A549 (cell line): ENCODE data around the gene SFXN3. TPM values are rescaled to one million over a fixed set of nuclear protein-coding genes. Genes with fewer than 3 reads are reported as not detected.

Source experiments
- ATAC-seq, 2 experiments: fragments of 200-7000 bp in 1 of 2; fragments of >200 bp in 1 of 2; cut with Nextera tagmentation in 1 of 2; cut with Tn5 transposase in 1 of 2; 3 replicates each; pipeline versions ENCODE4 v1.8.0 to v1.9.1; 2018 to 2020; ENCODE audit warnings: mild to moderate bottlenecking in 1 of 2, moderate library complexity in 1 of 2
- CTCF ChIA-PET: fragments of 300-600 bp; sonication (Branson Sonifier 250); formaldehyde crosslinking; extraction: SDS; loops from one replicate; lab custom pipeline; 2021; ENCODE audit warnings: antibody characterized with exemption, inconsistent platforms; lab: Yijun Ruan, JAX
- POLR2A ChIA-PET: fragments of 350-600 bp; formaldehyde crosslinking; extraction: SDS; loops from one replicate; lab custom pipeline; 2021; ENCODE audit warnings: antibody characterized with exemption, inconsistent platforms; lab: Yijun Ruan, JAX
- DNase-seq, 2 experiments: peaks; one replicate each; pipeline versions ENCODE4 v3.0.0 to v3.0.0-alpha.2; 2011 to 2016; ENCODE audit warnings: low read depth in 1 of 2, low spot score in 1 of 2
- FAIRE-seq: peaks from 2 replicates; lab custom pipeline; 2011; peaks lifted over from hg19 to GRCh38; lab: Jason Lieb, UNC
- H3K27ac ChIP-seq, 2 experiments: fragments of >200 bp; sonication (Bioruptor Twin); formaldehyde crosslinking; 3 replicates each; pipeline ENCODE4 v1.5.1; 2016 to 2017
- H3K4me1 ChIP-seq: fragments of >200 bp; sonication (Bioruptor Twin); formaldehyde crosslinking; 3 replicates; pipeline ENCODE4 v1.6.1; 2016
- H3K4me2 ChIP-seq: fragments of >200 bp; sonication (Bioruptor Twin); formaldehyde crosslinking; 3 replicates; pipeline ENCODE4 v1.6.1; 2016
- H3K4me3 ChIP-seq: fragments of >200 bp; sonication (Bioruptor Twin); formaldehyde crosslinking; 3 replicates; pipeline ENCODE4 v1.5.1; 2016
- H3K9me3 ChIP-seq: fragments of >200 bp; sonication (Bioruptor Twin); formaldehyde crosslinking; 3 replicates; pipeline ENCODE4 v1.6.1; 2016
- ATOH8 ChIP-seq: fragments of 250-450 bp; sonication (Bioruptor Pico); IDR thresholded peaks from 2 replicates; pipeline ENCODE4 v1.5.0; 2020; ENCODE audit warnings: low read depth, mild to moderate bottlenecking, moderate library complexity
- BCL3 ChIP-seq: fragments of >200 bp; sonication (Bioruptor Twin); formaldehyde crosslinking; IDR thresholded peaks from 3 replicates; pipeline ENCODE4 v1.6.1; 2016
- CBX2 ChIP-seq: fragments of 200-600 bp; sonication (generic); IDR thresholded peaks from 2 replicates; pipeline ENCODE4 v1.6.1; 2016; ENCODE audit warnings: low read depth, mild to moderate bottlenecking, borderline replicate concordance
- CEBPB ChIP-seq, 2 experiments: fragments of >200 bp in 1 of 2; sonication (Bioruptor Twin) in 1 of 2; formaldehyde crosslinking in 1 of 2; IDR thresholded peaks; 2 replicates each; pipeline ENCODE4 v1.6.1; 2012 to 2016
- E2F6 ChIP-seq: IDR thresholded peaks from 2 replicates; pipeline ENCODE4 v1.6.1; 2012; ENCODE audit warnings: low read depth, borderline replicate concordance
- EP300 ChIP-seq, 2 experiments: fragments of >200 bp; sonication (Bioruptor Twin); formaldehyde crosslinking; IDR thresholded peaks; 2 replicates in 1 of 2; 3 replicates in 1 of 2; pipeline ENCODE4 v1.6.1; 2016 to 2017
- FOSL2 ChIP-seq, 2 experiments: fragments of 450-650 bp in 1 of 2; fragments of >200 bp in 1 of 2; sonication (Bioruptor Twin) in 1 of 2; formaldehyde crosslinking; IDR thresholded peaks; 2 replicates each; pipeline versions ENCODE4 v1.5.0 to v1.6.1; 2016 to 2020; ENCODE audit warnings: mild to moderate bottlenecking in 1 of 2, moderate library complexity in 1 of 2
- HDAC2 ChIP-seq: fragments of 200-600 bp; sonication (generic); IDR thresholded peaks from 2 replicates; pipeline ENCODE4 v1.6.1; 2016
- HES2 ChIP-seq: fragments of >200 bp; sonication (Bioruptor Twin); formaldehyde crosslinking; IDR thresholded peaks from 2 replicates; pipeline ENCODE4 v1.6.1; 2016
- HMGXB4 ChIP-seq: fragments of 250-450 bp; sonication (Bioruptor Pico); IDR thresholded peaks from 2 replicates; pipeline ENCODE4 v1.5.0; 2021; ENCODE audit warnings: mild to moderate bottlenecking, moderate library complexity, borderline replicate concordance
- KDM5A ChIP-seq: fragments of 200-600 bp; sonication (generic); IDR thresholded peaks from 2 replicates; pipeline ENCODE4 v1.6.1; 2016; ENCODE audit warnings: antibody characterized with exemption, mild to moderate bottlenecking
- MAFK ChIP-seq: fragments of 450-650 bp; IDR thresholded peaks from 2 replicates; pipeline ENCODE4 v1.6.1; 2014; ENCODE audit not compliant: partially characterized antibody
- NFE2L2 ChIP-seq: fragments of 150-350 bp; conservative IDR thresholded peaks from 2 replicates; pipeline ENCODE4 v1.6.1; 2014; ENCODE audit warnings: low read length
- NR3C1 ChIP-seq: fragments of >200 bp; sonication (Bioruptor Twin); formaldehyde crosslinking; IDR thresholded peaks from 3 replicates; pipeline ENCODE4 v1.6.1; 2017
- PBX3 ChIP-seq: IDR thresholded peaks from 2 replicates; pipeline ENCODE4 v1.6.1; 2012
- POLR2AphosphoS2 ChIP-seq: conservative IDR thresholded peaks from 2 replicates; pipeline ENCODE4 v1.6.1; 2012; ENCODE audit warnings: low read length, improper control_type of control experiment, inconsistent platforms
- TFCP2L1 ChIP-seq: fragments of 250-450 bp; sonication (Bioruptor Pico); IDR thresholded peaks from 2 replicates; pipeline ENCODE4 v1.5.0; 2021; ENCODE audit warnings: mild to moderate bottlenecking
- TP53 ChIP-seq: fragments of 250-450 bp; sonication (Bioruptor Pico); IDR thresholded peaks from 2 replicates; pipeline ENCODE4 v1.5.0; 2021; ENCODE audit warnings: mild to moderate bottlenecking, moderate library complexity
- ZFP36 ChIP-seq: fragments of 450-650 bp; IDR thresholded peaks from 2 replicates; pipeline ENCODE4 v1.6.1; 2014; ENCODE audit warnings: borderline replicate concordance; ENCODE audit not compliant: partially characterized antibody
- ZNF302 ChIP-seq: fragments of 250-450 bp; sonication (Bioruptor Pico); IDR thresholded peaks from 2 replicates; pipeline ENCODE4 v1.9.0; 2021; ENCODE audit warnings: inconsistent platforms, mild to moderate bottlenecking, moderate library complexity
- WGBS: methylation state at CpG from one replicate; pipeline ENCODE4 v1.1.6; 2017; ENCODE audit errors: missing lambda C conversion rate; 5-methylcytosine and 5-hydroxymethylcytosine counted together
- polyA plus RNA-seq, 4 experiments: library from polyadenylated mRNA; depleted of rRNA in 3 of 4; stranded (reverse); fragments of >200 nt; fragmentation: RNase III in 1 of 4; extraction: RNeasy Plus Mini Kit Qiagen cat#74134 plus additional on column Dnase treatment in 1 of 4; gene quantifications; 2 replicates in 3 of 4; 3 replicates in 1 of 4; pipeline ENCODE4 v1.2.3, GENCODE V29; 2011 to 2017

SFXN3 gene
- polyA plus RNA-seq, 2 of the 4 experiments (the other 2 are of a cell fraction) = 26.3 to 33.7 TPM

- no peak for TF ChIP-seq KDM5A
Observed at GRCh38 chr10:101038484-101038883, 7.5 kb downstream of the SFXN3 start (continued).

GRCh38 chr10:101040061-101040460 is 9.0 kb downstream of the SFXN3 start:
- H3K4me3 ChIP-seq = no peak overlapping the region
- TF ChIP-seq BCL3 (no peak), EP300 (IDR thresholded peaks at IDR 0.05) (no peak), CEBPB (IDR thresholded peaks at IDR 0.05) (no peak), NR3C1 (no peak), MAFK (no peak), TFCP2L1 (no peak), POLR2AphosphoS2 (no peak), PBX3 (no peak), ZFP36 (no peak), FOSL2 (IDR thresholded peaks at IDR 0.05) (no peak), FOSL2 (CRISPR knock-in tag; IDR thresholded peaks at IDR 0.05) (no peak), HMGXB4 (CRISPR knock-in tag) (no peak), ATOH8 (no peak), HES2 (no peak), HDAC2 (no peak), NFE2L2 (no peak), E2F6 (no peak), ZNF302 (CRISPR knock-in tag) (no peak), CBX2 (no peak), TP53 (CRISPR knock-in tag) (no peak)
- TF ChIP-seq, all 56 proteins: peak for 0
- FAIRE-seq = no peak
- ATAC-seq = no peak
- no peak overlapping the region for H3K4me2 ChIP-seq
- no peak overlapping the region for H3K27ac ChIP-seq
- WGBS = 90% methylated on average over 3 of the region's 3 CpGs
- H3K4me1 ChIP-seq = peaks cover 24% of the 10 kb centered on the region
- no peaks in the 10 kb centered on the region for H3K9me3 ChIP-seq
- POLR2A ChIA-PET = no interaction called here
- CTCF ChIA-PET = interaction anchor here (0.5 to 59.3 kb wide), 10 partner anchors 11 to 1611 kb away, joined by 3 to 2364 read pairs (median 5); partner anchors contain the start of genes KAZALD1, LZTS2, PDZD7 and SFXN3
- no peak for DNase-seq
